SK-MEL-5 (cell line): ENCODE results near the gene WNT1. TPM values are rescaled to one million over a fixed set of nuclear protein-coding genes. Genes with fewer than 3 reads are reported as not detected.

Source experiments
- DNase-seq: peaks from one replicate; pipeline ENCODE4 v3.0.0-alpha.2; 2016; ENCODE audit warnings: low read depth, low spot score
- in situ Hi-C: cut with HindIII; loops from 2 replicates; pipeline ENCODE4 v1.10.0; 2016; ENCODE audit warnings: low sequenced_read_pairs, high pct_unique_total_duplicates, low pct_unique_long_range_greater_than_20kb
- total RNA-seq: library from RNA; depleted of rRNA; stranded (reverse); fragments of >200 nt; shearing (Covaris generic); gene quantifications from 2 replicates; pipeline ENCODE4 v1.2.3, GENCODE V29; 2014

Gene WNT1
- total RNA-seq, 1 experiment from 2014 or later = not detected

- peak; percentile 96 for DNase-seq
- in situ Hi-C loops = no loop called here
These were observed 40.4 kb downstream of the WNT1 start, which contains the start of gene PRKAG1 for GRCh38 chr12:49018261-49019119. TSS of gene PRKAG1 (minus strand) at chr12:49018776. CDS start at chr12:49018740, 36 bp downstream.

GRCh38 chr12:49019120-49019430 lies 41.0 kb downstream of the WNT1 start:
- in situ Hi-C loops = no loop called here
- no peak for DNase-seq

DNA sequence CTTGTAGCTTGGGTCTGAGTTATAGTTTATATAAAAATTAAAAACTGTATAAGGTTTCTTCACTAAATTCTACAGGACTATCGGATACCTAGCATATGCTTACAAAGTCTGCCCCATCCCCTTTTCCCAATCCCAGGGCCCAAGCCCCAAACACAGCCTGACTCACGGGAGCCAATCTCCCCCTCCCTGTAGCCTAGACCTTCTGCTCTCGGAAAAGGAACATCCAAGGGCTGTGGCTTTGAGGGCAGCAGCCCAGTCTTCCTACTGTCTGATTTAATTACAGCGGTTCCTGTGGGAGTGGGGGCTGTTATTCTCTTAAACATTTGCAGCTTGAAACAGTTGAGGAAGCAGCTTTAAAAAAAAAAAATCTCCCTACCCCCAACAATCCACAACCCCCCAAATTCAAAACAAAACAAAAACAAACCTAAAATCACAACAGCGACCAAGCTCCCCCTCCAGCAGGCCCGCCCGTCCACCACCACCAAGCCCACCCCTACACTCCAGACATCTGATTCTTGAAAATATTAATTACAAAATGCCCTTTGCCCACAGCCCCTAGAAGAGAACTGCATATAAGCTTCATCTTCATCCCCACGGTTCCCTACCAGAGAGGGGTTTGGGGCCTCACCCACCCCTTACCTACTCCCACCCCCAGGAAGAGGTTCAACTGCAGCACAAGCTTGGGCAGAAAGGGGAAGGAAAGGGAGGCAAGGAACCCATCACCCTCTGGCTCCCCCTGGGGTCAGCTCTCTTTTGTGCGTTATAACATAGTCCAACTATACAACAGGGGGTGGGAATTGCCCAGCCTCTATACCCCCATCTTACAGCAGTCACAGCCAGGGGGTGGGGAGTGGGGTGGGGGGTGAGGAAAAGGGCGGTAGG lies 41.6 kb downstream of the WNT1 start:
- in situ Hi-C loops = no loop called here
- peak; percentile 64 for DNase-seq

DNA sequence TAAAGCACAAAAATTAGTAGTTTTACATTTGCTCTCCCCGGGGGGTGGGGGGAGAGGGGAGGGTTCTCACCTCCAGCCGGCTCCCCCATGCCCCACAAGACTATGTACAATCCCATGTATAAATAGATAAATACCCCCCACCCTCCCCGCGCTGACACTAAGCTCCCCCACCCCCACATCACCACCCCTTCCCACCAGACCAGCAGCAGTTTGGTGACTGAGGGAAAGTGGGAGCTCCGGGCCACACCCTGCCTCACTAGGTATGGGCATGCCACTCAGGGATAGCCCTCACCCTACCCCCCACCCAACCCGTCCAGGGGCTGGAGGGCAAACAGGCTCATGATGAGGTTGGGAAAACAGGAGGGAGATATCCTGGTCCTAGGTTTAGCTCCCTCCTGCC lies 42.3 kb downstream of the WNT1 start:
- in situ Hi-C loops = no loop called here
- DNase-seq = no peak

DNA sequence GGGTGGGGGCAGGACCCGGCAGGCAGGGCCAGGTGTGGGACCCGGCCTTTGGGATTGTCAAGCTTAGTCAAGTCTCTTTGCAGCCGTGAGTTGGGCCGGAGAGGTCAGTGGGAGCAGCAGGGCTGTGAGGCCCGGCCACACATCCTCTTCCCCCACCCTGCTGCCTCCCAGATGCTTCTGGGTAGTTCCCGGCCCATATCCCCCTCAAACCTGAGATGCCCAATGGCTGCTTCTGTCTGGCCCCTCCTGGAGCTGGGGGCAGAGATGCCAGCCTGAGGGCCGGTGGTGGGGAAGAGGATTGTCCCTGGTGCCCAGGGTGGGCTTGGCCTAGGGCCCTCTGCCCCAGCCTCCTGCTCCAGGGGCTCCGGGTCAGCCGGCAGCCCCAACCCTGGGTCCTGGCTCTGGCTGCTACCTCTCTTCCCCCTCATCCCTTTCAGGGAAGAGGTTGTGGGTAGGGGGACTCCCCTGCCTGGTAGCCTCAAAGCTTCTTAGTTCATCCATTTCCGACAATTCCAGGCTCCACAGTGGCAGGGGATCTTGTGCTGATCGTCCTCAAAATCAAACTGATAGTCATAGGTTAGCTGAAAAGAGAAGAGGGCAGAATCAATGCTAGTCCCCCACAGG lies 43.3 kb downstream of the WNT1 start:
- in situ Hi-C loops = no loop called here
- no peak for DNase-seq

- in situ Hi-C loops = no loop called here
- DNase-seq = no peak
These were observed 44.5 kb downstream of the WNT1 start for GRCh38 chr12:49022558-49023178.

DNA sequence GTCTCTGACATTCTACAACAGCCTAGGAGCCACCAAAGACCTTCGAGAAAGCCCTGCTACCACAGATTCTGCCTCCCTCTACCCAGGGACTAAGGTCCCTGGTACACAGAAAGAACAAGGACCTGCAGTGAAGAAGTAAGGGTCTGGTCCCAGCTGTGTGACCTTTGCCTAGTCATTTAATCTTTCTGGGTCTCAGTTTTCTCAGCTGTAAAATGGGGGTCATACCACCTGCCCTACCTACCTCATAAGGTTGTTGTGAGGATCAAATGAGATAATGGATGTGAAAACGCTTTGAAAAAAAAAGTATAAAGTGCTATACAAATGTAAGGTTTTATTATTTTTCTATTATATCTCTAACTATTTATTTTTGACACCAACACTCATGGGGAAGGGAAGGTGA lies 45.7 kb downstream of the WNT1 start:
- DNase-seq = no peak
- in situ Hi-C loops = no loop called here

GRCh38 chr12:49024543-49024942 lies 46.4 kb downstream of the WNT1 start:
- DNase-seq = no peak
- in situ Hi-C loops = no loop called here

DNA sequence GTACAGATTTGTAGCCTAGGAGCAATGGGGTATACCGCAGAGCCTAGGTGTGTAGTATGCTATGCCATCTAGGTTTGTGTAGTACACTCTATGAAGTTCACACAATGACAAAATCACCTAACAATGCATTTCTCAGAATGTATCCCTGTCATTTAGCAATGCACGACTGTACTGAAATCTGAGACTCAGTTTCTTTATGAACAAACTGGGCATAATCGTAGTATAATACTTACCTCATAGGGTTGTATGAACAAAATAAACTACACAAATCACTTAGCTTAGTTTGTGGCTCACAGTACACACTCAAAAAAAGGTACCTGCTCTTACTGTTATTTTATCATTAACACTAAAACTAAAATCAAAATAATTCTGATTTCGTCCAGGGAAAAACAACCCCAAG lies 47.3 kb downstream of the WNT1 start:
- no peak for DNase-seq
- in situ Hi-C loops = no loop called here

GRCh38 chr12:49026101-49026500 lies 48.0 kb downstream of the WNT1 start:
- DNase-seq = no peak

GRCh38 chr12:49026678-49027480 lies 48.8 kb downstream of the WNT1 start:
- DNase-seq = no peak
- in situ Hi-C loops = no loop called here

More at GRCh38 chr12:49026101-49026500, 48.0 kb downstream of the WNT1 start:
- in situ Hi-C loops = no loop called here

DNA sequence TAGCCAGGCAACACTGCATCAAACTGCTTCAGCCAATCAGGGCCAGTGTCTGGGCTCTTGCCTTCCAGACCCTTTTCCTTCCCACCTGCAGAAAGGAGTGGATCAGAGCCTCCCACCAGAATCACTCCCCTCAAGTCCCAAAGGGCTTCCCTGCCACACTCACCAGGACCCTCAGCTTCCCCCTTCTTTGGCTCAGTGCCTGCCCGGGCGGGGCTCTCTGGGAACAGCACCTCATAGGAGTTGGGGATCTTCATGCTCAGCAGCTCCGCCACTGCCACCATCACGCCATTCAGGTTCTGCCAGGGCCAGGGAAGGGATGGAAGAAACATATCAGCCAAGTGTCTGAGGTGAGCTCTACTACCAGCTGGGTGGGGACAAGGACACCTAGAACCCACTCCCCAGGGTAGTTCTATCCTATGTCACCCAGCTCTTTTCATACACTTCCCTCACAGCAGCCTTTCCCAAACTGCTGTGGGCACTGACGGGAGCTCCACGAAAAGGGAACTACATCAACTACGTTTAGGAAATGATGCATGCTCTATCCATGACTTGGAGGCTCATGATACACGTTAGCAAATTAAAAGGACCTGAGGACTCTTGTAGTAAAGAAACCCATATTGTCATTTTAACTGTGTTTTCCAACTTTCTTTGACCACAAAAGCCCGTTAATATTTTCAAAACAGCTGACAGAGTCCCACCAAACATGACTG lies 49.9 kb downstream of the WNT1 start:
- no peak for DNase-seq

DNA sequence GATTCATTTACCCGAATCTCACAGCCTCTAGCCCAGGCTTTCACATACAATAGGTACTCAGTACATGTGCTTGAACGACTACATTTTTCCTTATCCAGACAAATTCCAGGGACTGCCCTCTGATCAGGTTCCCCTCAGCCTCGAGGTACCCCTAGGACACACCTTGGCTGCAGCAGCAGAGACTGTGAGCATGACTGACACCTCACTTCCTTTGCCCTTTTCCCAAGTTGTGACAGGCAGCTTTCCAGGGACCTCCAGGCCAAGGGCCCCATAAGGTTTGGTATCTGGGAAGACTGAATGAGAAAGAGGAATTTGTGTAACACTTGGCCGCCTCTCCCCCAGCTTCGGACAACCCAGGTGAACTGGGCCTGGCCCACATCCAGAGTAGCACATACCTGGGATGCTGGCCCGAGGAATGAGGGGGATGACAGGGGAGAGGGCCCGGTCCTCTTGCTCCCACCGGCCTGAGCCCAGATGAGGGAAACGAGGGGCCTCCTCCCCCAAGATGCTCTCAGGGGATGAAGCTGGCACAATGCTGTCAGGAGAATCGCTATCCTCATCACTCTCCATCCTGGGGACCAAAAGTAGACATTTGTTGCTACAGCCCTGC lies 50.6 kb downstream of the WNT1 start:
- in situ Hi-C loops = no loop called here
- no peak for DNase-seq

More for the DNA sequence above, 49.9 kb downstream of the WNT1 start:
- in situ Hi-C loops = no loop called here

GRCh38 chr12:49030119-49030518 lies 52.0 kb downstream of the WNT1 start:
- DNase-seq = no peak
- in situ Hi-C loops = no loop called here

GRCh38 chr12:49030714-49031572 lies 52.8 kb downstream of the WNT1 start:
- in situ Hi-C loops = no loop called here
- no peak for DNase-seq
